Thoracic aorta (tissue), 2 donors: ENCODE results near the gene RHOG. TPM values are rescaled to one million over a fixed set of nuclear protein-coding genes. Genes with fewer than 3 reads are reported as not detected.
"Not testable (repeated sequence)": the region's sequence is repeated elsewhere in the genome, so short reads cannot be mapped to it uniquely, and the experiment has no call there.

ENCODE experiments used
- ATAC-seq: fragments of 150-250 bp; one replicate; pipeline ENCODE4 v1.8.0; 2017; ENCODE audit warnings: low read depth; ENCODE audit not compliant: insufficient number of reproducible peaks, low FRiP score
- DNase-seq: peaks from one replicate; pipeline ENCODE4 v3.0.0-alpha.2; 2020; ENCODE audit warnings: low spot score
- H3K27ac ChIP-seq, 2 donors: fragments of 200-600 bp; sonication (generic); 1 replicate in 1 of 2; 2 replicates in 1 of 2; pipeline ENCODE4 v1.5.1; 2016; ENCODE audit warnings: mild to moderate bottlenecking in 2 of 2, moderate library complexity in 2 of 2
- H3K27me3 ChIP-seq: fragments of 200-600 bp; sonication (generic); replicated peaks from 2 replicates; pipeline ENCODE4 v1.6.0; 2016; ENCODE audit warnings: mild to moderate bottlenecking; ENCODE audit not compliant: insufficient read depth
- H3K36me3 ChIP-seq: fragments of 200-600 bp; sonication (generic); one replicate; pipeline ENCODE4 v1.5.1; 2016
- H3K4me1 ChIP-seq, 2 donors: fragments of 200-600 bp; sonication (generic); 1 replicate in 1 of 2; 2 replicates in 1 of 2; pipeline versions ENCODE4 v1.5.1 to v1.6.0; 2016; ENCODE audit warnings: low read depth in 2 of 2, mild to moderate bottlenecking in 1 of 2; ENCODE audit not compliant: control insufficient read depth in 1 of 2
- H3K4me3 ChIP-seq: fragments of 200-600 bp; sonication (generic); 2 replicates; pipeline ENCODE4 v1.5.1; 2016; ENCODE audit warnings: mild to moderate bottlenecking
- H3K9me3 ChIP-seq: fragments of 200-600 bp; sonication (generic); 2 replicates; pipeline ENCODE4 v1.5.1; 2016
- CTCF ChIP-seq: fragments of 200-600 bp; sonication (generic); IDR thresholded peaks from one replicate; pipeline ENCODE4 v1.5.1; 2019; ENCODE audit warnings: antibody characterized with exemption
- total RNA-seq, 2 donors: library from RNA; depleted of rRNA; stranded (reverse); fragments of >200 nt; gene quantifications; one replicate each; pipeline versions ENCODE4 v1.1.0 to v1.2.3, GENCODE V29; 2016

Gene RHOG
- total RNA-seq, 2 donors from 2014 or later, result 49.4 to 69.7 TPM

GRCh38 chr11:3796346-3796745, 44.4 kb downstream of the RHOG start:
- TF ChIP-seq CTCF, result no peak
- Histone ChIP-seq H3K4me3 (peak overlapping the region; percentile 94), H3K36me3 (peaks cover 11% of the 10 kb centered on the region), H3K9me3 (no peaks in the 10 kb centered on the region), H3K4me1 (peaks cover 17 to 27% of the 10 kb centered on the region in 2 donors), H3K27me3 (no peaks in the 10 kb centered on the region), H3K27ac (peak overlapping the region in 1 of 2 donors; percentile 89)
- ATAC-seq, result no peak
- no peak for DNase-seq

DNA sequence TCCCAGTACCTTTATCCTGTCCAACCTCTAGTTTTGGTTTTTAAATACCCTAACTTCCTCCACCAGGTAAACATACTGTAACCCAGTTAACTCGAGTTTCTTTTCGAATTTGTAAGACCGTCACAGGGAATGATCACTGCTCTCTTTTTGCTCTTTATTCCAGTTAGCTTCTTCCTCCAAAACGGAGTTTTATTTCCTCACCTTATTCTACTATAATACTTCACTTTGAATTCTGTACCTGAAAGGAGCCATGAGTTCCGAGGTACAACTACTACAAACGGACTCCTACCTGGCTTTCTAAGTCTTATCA, 44.8 kb downstream of the RHOG start:
- peak overlapping the region in 1 of 2 donors; percentile 89 for H3K27ac ChIP-seq
- TF ChIP-seq CTCF, result no peak
- no peak for ATAC-seq

GRCh38 chr11:3795131-3796001, 45.4 kb downstream of the RHOG start:
- H3K27me3 ChIP-seq, result no peaks in the 10 kb centered on the region
- peaks cover 11% of the 10 kb centered on the region for H3K36me3 ChIP-seq
- peak overlapping the region in 1 of 2 donors; percentile 89 for H3K27ac ChIP-seq
- no peak for ATAC-seq
- peaks cover 17 to 27% of the 10 kb centered on the region in 2 donors for H3K4me1 ChIP-seq
- peak overlapping the region; percentile 94 for H3K4me3 ChIP-seq
- no peak for TF ChIP-seq CTCF
- no peaks in the 10 kb centered on the region for H3K9me3 ChIP-seq
- DNase-seq, result no peak

More for the DNA sequence above, 44.8 kb downstream of the RHOG start:
- Histone ChIP-seq H3K27me3 (no peaks in the 10 kb centered on the region), H3K36me3 (peaks cover 11% of the 10 kb centered on the region), H3K9me3 (no peaks in the 10 kb centered on the region), H3K4me3 (peak overlapping the region; percentile 94), H3K4me1 (peaks cover 17 to 27% of the 10 kb centered on the region in 2 donors)
- no peak for DNase-seq

DNA sequence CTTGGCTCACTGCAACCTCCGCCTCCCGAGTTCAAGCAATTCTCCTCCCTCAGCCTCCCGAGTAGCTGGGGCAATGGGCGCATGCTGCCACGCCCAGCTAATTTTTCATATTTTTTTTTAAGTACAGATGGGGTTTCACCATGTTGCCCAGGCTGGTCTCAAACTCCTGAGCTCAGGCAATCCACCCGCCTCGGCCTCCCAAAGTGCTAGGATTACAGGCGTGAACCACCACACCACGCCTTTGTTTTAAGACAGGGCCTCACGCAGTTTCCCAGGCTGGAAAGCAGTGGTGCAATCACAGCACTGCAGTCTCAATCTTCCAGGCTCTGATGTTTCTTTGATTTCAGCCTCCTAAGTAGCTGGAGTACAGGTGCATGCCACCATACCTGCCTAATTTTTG, 46.4 kb downstream of the RHOG start:
- ATAC-seq, H3K27me3 ChIP-seq, H3K27ac ChIP-seq, DNase-seq, H3K9me3 ChIP-seq, H3K4me3 ChIP-seq: not testable (repeated sequence)
- Histone ChIP-seq H3K4me1 (peaks cover 17 to 27% of the 10 kb centered on the region in 2 donors), H3K36me3 (peaks cover 11% of the 10 kb centered on the region)

DNA sequence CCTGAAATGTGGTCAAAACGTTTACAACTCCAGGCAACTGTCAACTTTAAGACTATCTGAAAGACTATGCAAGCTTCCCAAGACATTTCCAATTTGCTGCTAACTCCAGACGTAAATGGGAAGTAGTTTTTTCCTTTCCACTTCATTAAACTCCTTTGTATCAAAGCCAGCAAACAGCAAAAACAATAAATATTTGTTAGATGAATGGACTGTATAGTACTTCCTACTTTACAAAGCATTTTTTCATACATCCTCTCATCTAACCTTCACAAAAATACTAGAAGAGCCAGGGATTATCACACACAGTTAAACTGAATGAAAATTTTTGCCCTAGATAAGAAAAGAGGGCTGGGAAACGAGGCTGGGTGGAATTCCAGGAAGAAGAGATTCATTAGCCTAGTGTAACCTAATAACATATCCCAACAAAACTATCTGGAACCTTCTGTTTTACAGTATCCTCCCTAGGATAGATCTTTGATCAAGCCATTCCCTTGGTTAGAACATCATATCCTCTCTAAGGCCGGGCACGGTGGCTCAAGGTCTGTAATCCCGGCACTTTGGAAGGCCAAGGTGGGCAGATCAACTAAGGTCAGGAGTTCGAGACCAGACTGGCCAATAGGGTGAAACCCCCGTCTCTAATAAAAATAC, 53.9 kb downstream of the RHOG start:
- ATAC-seq (no peak), DNase-seq (no peak)
- Histone ChIP-seq H3K36me3 (no peaks in the 10 kb centered on the region), H3K9me3 (no peaks in the 10 kb centered on the region), H3K27me3 (no peaks in the 10 kb centered on the region), H3K4me1 (peaks cover 20% of the 10 kb centered on the region in 2 donors), H3K27ac (peak overlapping the region in 1 of 2 donors; percentile 18), H3K4me3 (no peak overlapping the region)
- no peak for TF ChIP-seq CTCF
